Loucy (cell line): ENCODE results near the gene HOXB1.
A peak's percentile ranks its signal among the peaks of the same experiment; 100 is the strongest.

Experiments
- H2AFZ ChIP-seq: fragments of 200-600 bp; sonication (generic); 2 replicates; pipeline ENCODE4 v1.6.0; 2016; ENCODE audit warnings: antibody characterized with exemption, mild to moderate bottlenecking, low read length, moderate library complexity
- H3F3A ChIP-seq: fragments of 200-600 bp; 2 replicates; pipeline ENCODE4 v1.6.0; 2016; ENCODE audit warnings: antibody characterized with exemption, low read depth, mild to moderate bottlenecking
- H3K27me3 ChIP-seq: fragments of 200-600 bp; sonication (generic); 2 replicates; pipeline ENCODE4 v1.6.1; 2014; ENCODE audit warnings: low read length, mild to moderate bottlenecking; ENCODE audit not compliant: insufficient read depth, poor library complexity, severe bottlenecking
- H3K36me3 ChIP-seq: fragments of 200-600 bp; sonication (generic); 2 replicates; pipeline ENCODE4 v1.6.1; 2016; ENCODE audit warnings: low read length; ENCODE audit not compliant: insufficient read depth
- H3K4me1 ChIP-seq: fragments of 200-600 bp; sonication (generic); 2 replicates; pipeline ENCODE4 v1.5.1; 2014; ENCODE audit warnings: low read length, mild to moderate bottlenecking; ENCODE audit not compliant: insufficient read depth, poor library complexity, severe bottlenecking
- H3K4me2 ChIP-seq: fragments of 200-600 bp; sonication (generic); 2 replicates; pipeline ENCODE4 v1.6.0; 2014; ENCODE audit warnings: antibody characterized with exemption, low read length, low read depth, mild to moderate bottlenecking; ENCODE audit not compliant: poor library complexity, severe bottlenecking
- H3K4me3 ChIP-seq: fragments of 200-600 bp; sonication (generic); 2 replicates; pipeline ENCODE4 v1.5.1; 2014; ENCODE audit warnings: low read length, mild to moderate bottlenecking, mixed read lengths; ENCODE audit not compliant: poor library complexity, severe bottlenecking
- H3K79me2 ChIP-seq: fragments of 200-600 bp; sonication (generic); 2 replicates; pipeline ENCODE4 v1.6.1; 2014; ENCODE audit warnings: low read length; ENCODE audit not compliant: insufficient read depth
- H3K9ac ChIP-seq: fragments of 200-600 bp; sonication (generic); 2 replicates; pipeline ENCODE4 v1.6.0; 2014; ENCODE audit warnings: mild to moderate bottlenecking, low read depth, low read length, moderate library complexity; ENCODE audit not compliant: poor library complexity, severe bottlenecking
- H3K9me2 ChIP-seq: fragments of 200-600 bp; sonication (generic); replicated peaks from 2 replicates; pipeline ENCODE4 v1.6.1; 2016; ENCODE audit warnings: low read depth, low read length, mixed read lengths
- H3K9me3 ChIP-seq: fragments of 200-600 bp; sonication (generic); 2 replicates; pipeline ENCODE4 v1.6.1; 2014; ENCODE audit warnings: mild to moderate bottlenecking, antibody characterized with exemption, low read length, low read depth; ENCODE audit not compliant: insufficient read depth
- H4K20me1 ChIP-seq: fragments of 200-600 bp; sonication (generic); 2 replicates; pipeline ENCODE4 v1.6.0; 2014; ENCODE audit warnings: antibody characterized with exemption, low read length, mild to moderate bottlenecking; ENCODE audit not compliant: insufficient read depth, poor library complexity, severe bottlenecking
- CTCF ChIP-seq: fragments of 200-600 bp; sonication (generic); conservative IDR thresholded peaks from 2 replicates; pipeline ENCODE4 v1.5.1; 2014; ENCODE audit warnings: mild to moderate bottlenecking, antibody characterized with exemption, low read length
- EZH2phosphoT487 ChIP-seq: fragments of 200-600 bp; IDR thresholded peaks from 2 replicates; pipeline ENCODE4 v1.6.1; 2018; ENCODE audit warnings: antibody characterized with exemption, mild to moderate bottlenecking, moderate library complexity, borderline replicate concordance

Gene HOXB1

GRCh38 chr17:48541036-48541576 lies 10.3 kb upstream of the HOXB1 start:
- TF ChIP-seq CTCF (no peak), EZH2phosphoT487 (no peak)
- no peaks in the 10 kb centered on the region for H3K9me2 ChIP-seq
- no peaks in the 10 kb centered on the region for H3K36me3 ChIP-seq
- H3K9me3 ChIP-seq, result no peaks in the 10 kb centered on the region
- peaks cover 4% of the 10 kb centered on the region for H4K20me1 ChIP-seq
- 0 out of 2 replicates have a peak, but pooled peaks cover 5% of the 10 kb centered on the region for H3F3A ChIP-seq
- H2AFZ ChIP-seq, result peak overlapping the region; percentile 65; the same call in 1 of the 2 replicates
- peaks cover 26% of the 10 kb centered on the region for H3K27me3 ChIP-seq
- peaks cover 34% of the 10 kb centered on the region for H3K4me1 ChIP-seq
- peak overlapping the region; percentile 95 for H3K4me3 ChIP-seq
- peak overlapping the region; percentile 96 for H3K4me2 ChIP-seq
- peaks cover 75% of the 10 kb centered on the region for H3K79me2 ChIP-seq
- peak overlapping the region; percentile 98 for H3K9ac ChIP-seq

DNA sequence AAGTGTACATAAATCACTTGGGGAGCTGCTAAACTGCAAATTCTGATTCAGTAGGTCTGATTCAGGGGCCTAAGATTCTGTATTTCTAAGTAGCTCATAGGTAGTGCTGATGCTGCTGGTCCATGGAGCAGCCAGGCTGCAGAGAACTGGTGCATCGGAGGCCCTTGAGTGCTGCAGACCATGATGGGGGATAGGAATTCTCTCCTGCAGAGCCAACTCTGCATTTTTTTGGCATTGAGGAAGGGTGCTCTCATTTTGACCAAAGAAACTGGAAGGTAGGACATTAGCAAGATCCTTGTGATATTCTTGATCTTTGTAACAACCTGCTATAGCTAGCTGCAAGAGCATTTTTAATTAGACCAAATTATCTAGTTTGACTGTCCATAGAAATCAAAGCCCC lies 9.4 kb upstream of the HOXB1 start:
- peaks cover 4% of the 10 kb centered on the region for H4K20me1 ChIP-seq
- TF ChIP-seq EZH2phosphoT487 (no peak), CTCF (no peak)
- 0 out of 2 replicates have a peak, but pooled peaks cover 5% of the 10 kb centered on the region for H3F3A ChIP-seq
- H3K9ac ChIP-seq, result peak overlapping the region; percentile 98
- no peaks in the 10 kb centered on the region for H3K9me2 ChIP-seq
- no peaks in the 10 kb centered on the region for H3K9me3 ChIP-seq
- H3K4me1 ChIP-seq, result peaks cover 25% of the 10 kb centered on the region
- H3K4me2 ChIP-seq, result peak overlapping the region; percentile 96
- H3K79me2 ChIP-seq, result peaks cover 66% of the 10 kb centered on the region
- peak overlapping the region; percentile 95 for H3K4me3 ChIP-seq
- H3K27me3 ChIP-seq, result peaks cover 26% of the 10 kb centered on the region
- H3K36me3 ChIP-seq, result no peaks in the 10 kb centered on the region
- no peak overlapping the region for H2AFZ ChIP-seq

DNA sequence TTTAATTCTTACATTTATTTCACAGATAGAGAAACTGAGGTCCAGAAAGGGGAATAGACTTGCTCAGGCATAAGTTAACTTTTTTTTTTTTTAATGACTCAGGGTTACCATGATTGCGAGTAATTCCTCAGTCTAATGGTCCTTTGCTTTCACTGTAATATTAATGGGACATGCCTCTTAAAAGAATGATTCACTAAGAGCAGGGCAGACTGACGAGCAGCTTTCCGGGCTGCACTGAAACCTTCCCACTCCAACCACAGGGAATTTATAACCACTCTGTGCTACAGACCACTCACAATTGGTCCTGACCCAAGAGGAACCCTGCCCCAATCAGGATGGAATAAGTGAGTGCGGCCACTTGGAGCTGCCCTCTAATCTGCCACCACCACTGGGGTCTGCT lies 8.4 kb upstream of the HOXB1 start:
- Histone ChIP-seq H3F3A (0 out of 2 replicates have a peak, but pooled peaks cover 5% of the 10 kb centered on the region), H3K9me2 (no peaks in the 10 kb centered on the region), H3K27me3 (peaks cover 22% of the 10 kb centered on the region), H2AFZ (no peak overlapping the region), H3K36me3 (no peaks in the 10 kb centered on the region), H4K20me1 (peaks cover 4% of the 10 kb centered on the region), H3K4me1 (peaks cover 19% of the 10 kb centered on the region), H3K4me3 (no peak overlapping the region), H3K79me2 (peaks cover 56% of the 10 kb centered on the region), H3K9me3 (no peaks in the 10 kb centered on the region), H3K4me2 (no peak overlapping the region), H3K9ac (peak overlapping the region; percentile 2)
- TF ChIP-seq EZH2phosphoT487 (no peak), CTCF (no peak)
